ENCODE data around the gene CRABP2. TPM values are rescaled to one million over a fixed set of nuclear protein-coding genes. Genes with fewer than 3 reads are reported as not detected.

The CRABP2 gene
- total and polyA plus RNA-seq, 2 donors (not counting 3 experiments of a cell fraction or from before 2014, with no cell fraction given): 0.32 to 1.0 TPM

GRCh38 chr1:156746728-156747631 is 41.6 kb upstream of the CRABP2 start:
- intact Hi-C loops (cut with micrococcal nuclease): loop anchor here (1.0 to 5.0 kb wide), 2 partner anchors 19 to 245 kb away; partner anchors contain the start of genes ISG20L2, MEF2D and METTL25B
- dilution Hi-C loops (cut with MboI; ENCODE audit: extremely low pct_ligation_motif_present, low sequenced_read_pairs): no loop called here
- peak overlapping the region; percentile 98 for H3K9ac ChIP-seq (replicated peaks; ENCODE audit: extremely low read depth, insufficient read depth, low read length)
- no peak for TF ChIP-seq JUN (IDR thresholded peaks at IDR 0.05; ENCODE audit: borderline replicate concordance, insufficient read depth, insufficient read length, low read depth)
- no peak for TF ChIP-seq GATA2 (IDR thresholded peaks at IDR 0.05; ENCODE audit: insufficient read depth, insufficient read length, low read depth, low read length)
- TF ChIP-seq MAX (IDR thresholded peaks at IDR 0.05; ENCODE audit: insufficient read depth, insufficient read length): peak; percentile 31
- peak in 1 of 2 donors; percentile 22 for TF ChIP-seq CTCF (IDR thresholded peaks at IDR 0.05; ENCODE audit: extremely low read depth in 1 of 2, insufficient read depth in 1 of 2, low read depth in 1 of 2, low read length in 2 of 2)
- peak; percentile 32 for TF ChIP-seq MYC (IDR thresholded peaks at IDR 0.05; ENCODE audit: low read depth, low read length)
- TF ChIP-seq EZH2 (IDR thresholded peaks at IDR 0.05; ENCODE audit: borderline replicate concordance, low read depth, low read length, severe bottlenecking): no peak
- TF ChIP-seq FOS (IDR thresholded peaks at IDR 0.05; ENCODE audit: borderline replicate concordance, insufficient read depth, low read length): peak; percentile 25
- TF ChIP-seq POLR2A (IDR thresholded peaks at IDR 0.05; ENCODE audit: low read depth, low read length): peak; percentile 66
- peak; percentile 61 for TF ChIP-seq POLR2AphosphoS5 (IDR thresholded peaks at IDR 0.05; ENCODE audit: insufficient read depth, low read depth, low read length)
- no peaks in the 10 kb centered on the region for H4K20me1 ChIP-seq (replicated peaks; ENCODE audit: control insufficient read depth, extremely low read depth, insufficient read depth, low read length)
- H3K79me2 ChIP-seq (ENCODE audit: control insufficient read depth, insufficient read depth, low read length): peaks cover 71% of the 10 kb centered on the region
- peak overlapping the region; percentile 83 for H3K4me2 ChIP-seq (ENCODE audit: insufficient read depth, low read length)
- H3K9me1 ChIP-seq (replicated peaks; ENCODE audit: control insufficient read depth, extremely low read depth, insufficient read depth, low read length): no peaks in the 10 kb centered on the region
- H3K27ac ChIP-seq (ENCODE audit: insufficient read depth, low read depth, low read length): peak overlapping the region; percentile 99
- H3K4me1 ChIP-seq (ENCODE audit: control insufficient read depth, extremely low read depth, insufficient read depth, low read length): peaks cover 41% of the 10 kb centered on the region
- H3K9me3 ChIP-seq (replicated peaks; ENCODE audit: control insufficient read depth, insufficient read depth, low read length): no peaks in the 10 kb centered on the region
- FAIRE-seq (peak; percentile 78), DNase-seq (ENCODE audit: low read depth, low spot score) (peak; percentile 77)
- BruUV-seq (replicated peaks): no TSS peak
- H3K36me3 ChIP-seq (ENCODE audit: control insufficient read depth in 2 of 2, extremely low read depth in 1 of 2, insufficient read depth in 2 of 2, low read length in 2 of 2): peaks cover 11 to 14% of the 10 kb centered on the region in 2 experiments
- H3K27me3 ChIP-seq (ENCODE audit: control insufficient read depth in 2 of 2, insufficient read depth in 2 of 2, low read length in 2 of 2): no peaks in the 10 kb centered on the region
- H3K4me3 ChIP-seq (replicated peaks in 1 of 3; ENCODE audit: insufficient read depth in 1 of 3, low read depth in 1 of 3, low read length in 3 of 3): peak overlapping the region in 2 of 3 experiments; percentile 44 to 92
- CTCF ChIA-PET: interaction anchor here (1.2 to 1.5 kb wide), 2 partner anchors 21 to 57 kb away, joined by 7 to 9 read pairs; no protein-coding TSS in a partner anchor
- no peak overlapping the region for H2AFZ ChIP-seq (ENCODE audit: low read depth, low read length)
- POLR2A ChIA-PET: no interaction called here

Measured in endothelial cell of umbilical vein (primary cell).